PC-3 (cell line): ENCODE measurements around the gene TPK1.

ENCODE experiments used
- CTCF ChIP-seq: fragments of 300-600 bp; sonication (generic); conservative IDR thresholded peaks from 2 replicates; pipeline ENCODE4 v1.5.1; 2017; ENCODE audit warnings: antibody characterized with exemption, low read depth, mild to moderate bottlenecking, low read length
- EZH2 ChIP-seq: fragments of 300-600 bp; sonication (generic); IDR thresholded peaks from one replicate; pipeline ENCODE4 v1.6.1; 2017; ENCODE audit warnings: antibody characterized with exemption, mild to moderate bottlenecking, low read length; ENCODE audit not compliant: unreplicated experiment
- EZH2phosphoT487 ChIP-seq: fragments of 300-600 bp; sonication (generic); IDR thresholded peaks from 2 replicates; pipeline ENCODE4 v1.6.1; 2018; ENCODE audit warnings: mild to moderate bottlenecking, antibody characterized with exemption, low read length, borderline replicate concordance

- TF ChIP-seq CTCF (no peak), EZH2 (no peak), EZH2phosphoT487 (no peak)
Observed at GRCh38 chr7:144545330-144545729, 290.5 kb downstream of the TPK1 start.
